HG03159 (cell line): Measurements from ENCODE around the gene CLEC16A.
A peak's percentile ranks its signal among the peaks of the same experiment; 100 is the strongest.

Experiments
- ATAC-seq: cut with Tn5 transposase; IDR thresholded peaks from one replicate; pipeline ENCODE4 v1.9.1; 2021; ENCODE audit warnings: mild to moderate bottlenecking, moderate library complexity; ENCODE audit not compliant: unreplicated experiment

The CLEC16A gene

DNA sequence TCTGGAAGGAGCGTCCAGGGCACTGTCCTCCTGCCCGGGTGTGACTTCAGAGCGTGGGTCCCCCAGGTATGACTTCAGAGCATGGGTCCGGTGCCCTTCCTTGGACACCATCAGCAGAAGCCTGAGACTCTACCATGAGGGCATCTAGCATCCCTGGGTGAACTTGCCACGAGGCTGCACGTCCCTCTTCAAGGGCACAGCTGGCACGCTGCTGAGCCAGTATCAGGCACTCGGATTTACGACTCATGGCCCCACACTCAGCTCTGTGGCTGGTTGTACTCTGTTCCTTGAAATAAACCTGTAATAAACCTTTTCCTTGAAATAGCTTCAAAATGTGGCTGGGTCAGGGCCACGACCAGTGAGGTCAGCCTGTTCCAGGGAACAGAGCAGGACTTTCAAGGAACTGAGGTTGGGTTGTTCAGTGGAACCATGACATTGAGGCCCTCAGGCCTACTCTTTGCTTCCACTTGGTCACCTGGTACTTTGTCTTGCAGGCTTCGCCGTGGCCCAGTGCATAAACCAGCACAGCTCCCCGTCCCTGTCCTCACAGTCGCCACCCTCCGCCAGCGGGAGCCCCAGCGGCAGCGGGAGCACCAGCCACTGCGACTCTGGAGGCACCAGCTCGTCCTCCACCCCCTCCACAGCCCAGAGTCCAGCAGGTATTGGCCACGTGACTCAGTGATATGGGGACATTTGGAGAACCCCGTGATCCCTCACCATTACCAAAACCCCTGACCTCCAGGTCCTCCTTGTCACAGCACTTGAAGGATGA is 221.7 kb downstream of the CLEC16A start:
- ATAC-seq, result no peak

- ATAC-seq, result no peak
Measured at GRCh38 chr16:11167581-11167980, 223.2 kb downstream of the CLEC16A start.

- ATAC-seq, result no peak
Measured at GRCh38 chr16:11168386-11169051, 224.2 kb downstream of the CLEC16A start.

DNA sequence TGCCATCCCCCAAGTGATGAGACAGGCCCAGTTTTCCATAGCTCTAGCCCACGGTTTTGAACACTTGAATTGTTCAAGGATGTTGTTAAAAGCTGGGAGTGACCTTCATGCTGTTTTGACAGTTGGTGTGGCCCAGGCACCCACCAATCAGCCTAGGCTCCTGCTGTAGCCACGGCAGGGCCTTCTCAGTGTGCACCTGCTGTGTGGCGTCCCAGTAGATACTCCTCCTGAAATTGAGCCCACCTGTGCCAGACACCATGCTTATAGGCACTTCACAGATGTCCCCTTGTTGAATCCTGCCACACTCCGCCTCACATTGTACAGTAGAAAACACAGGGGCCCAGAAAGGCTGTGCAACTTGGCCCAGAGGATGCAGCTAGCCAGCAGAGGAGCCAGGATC is 225.3 kb downstream of the CLEC16A start:
- no peak for ATAC-seq

DNA sequence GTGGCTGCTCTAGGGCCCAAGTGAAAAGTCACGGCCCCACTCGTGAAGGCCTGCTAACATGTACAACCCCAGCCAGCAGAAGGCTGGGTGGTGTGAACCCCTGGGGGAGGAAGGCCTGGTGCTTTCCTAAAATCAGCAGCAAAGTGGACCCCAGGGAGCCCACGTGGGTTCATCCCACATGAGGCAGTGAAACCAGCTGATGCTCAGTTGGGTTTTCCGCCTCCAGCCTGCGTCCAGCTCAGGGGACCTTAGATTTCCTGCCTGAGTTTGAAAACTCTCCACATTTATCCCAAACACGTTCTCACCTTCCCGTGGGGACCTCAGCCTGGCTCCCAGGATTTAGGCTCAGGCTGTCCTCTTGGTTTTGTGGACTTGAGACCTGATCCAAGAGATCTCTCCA is 225.8 kb downstream of the CLEC16A start:
- no peak for ATAC-seq

DNA sequence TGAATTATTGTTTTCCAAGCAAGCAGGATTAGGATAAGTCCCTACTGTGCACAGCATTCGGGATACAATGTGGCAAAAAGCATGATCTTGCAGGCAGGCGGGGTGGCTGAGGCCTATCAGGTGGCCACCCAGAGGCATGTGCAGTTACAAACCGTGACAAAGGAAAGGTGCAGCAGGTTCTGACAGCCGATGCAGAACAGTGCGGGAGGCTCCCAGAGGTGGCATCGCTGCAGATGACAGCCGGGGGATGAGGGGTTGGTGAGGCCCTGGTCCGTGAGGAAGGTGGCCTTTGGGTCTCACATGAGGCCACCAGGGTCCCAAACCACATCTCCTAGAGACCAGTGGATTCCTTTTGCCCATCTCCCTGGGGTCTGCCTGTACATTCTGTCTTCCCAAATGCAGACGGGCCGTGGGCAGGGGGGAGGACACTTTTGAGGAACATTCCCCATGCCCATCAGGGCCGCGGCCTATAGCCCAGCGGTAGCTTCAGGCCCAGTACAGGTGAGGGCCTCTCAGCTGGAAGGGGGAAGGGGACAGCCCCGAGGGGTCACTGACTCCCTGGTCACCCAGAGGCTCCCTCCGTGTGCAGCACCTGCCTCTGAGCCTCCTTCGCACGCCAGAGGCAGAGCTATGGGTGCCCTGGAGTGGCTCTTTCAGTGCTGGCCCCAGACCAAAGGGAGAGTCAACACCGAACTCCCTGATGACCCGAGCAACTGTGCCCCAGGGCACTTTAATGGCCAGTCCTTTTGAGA is 226.5 kb downstream of the CLEC16A start:
- ATAC-seq, result no peak

- no peak for ATAC-seq
Measured at GRCh38 chr16:11171448-11171709, 227.0 kb downstream of the CLEC16A start.

- ATAC-seq, result no peak
Measured at GRCh38 chr16:11171757-11172299, 227.5 kb downstream of the CLEC16A start.

DNA sequence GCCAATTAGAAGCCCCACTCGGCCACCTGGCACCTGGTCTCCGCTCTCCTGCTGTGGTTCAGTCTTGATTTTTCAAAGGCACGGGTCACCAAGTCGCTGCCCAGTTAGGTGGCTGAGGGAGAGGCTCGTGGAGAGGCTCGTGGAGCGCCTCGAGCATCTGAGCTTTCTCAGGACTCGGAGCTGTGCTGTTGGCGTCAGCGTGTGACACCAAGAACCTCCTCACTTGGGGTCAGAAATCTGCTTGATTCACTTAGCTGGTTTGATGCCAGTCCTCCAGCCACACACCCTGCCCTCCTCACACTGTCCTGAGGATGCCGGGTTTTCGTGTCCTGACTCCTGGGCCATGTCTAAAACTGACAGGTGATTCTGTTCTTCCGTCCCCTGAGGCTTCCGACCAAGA is 229.1 kb downstream of the CLEC16A start:
- ATAC-seq, result no peak

DNA sequence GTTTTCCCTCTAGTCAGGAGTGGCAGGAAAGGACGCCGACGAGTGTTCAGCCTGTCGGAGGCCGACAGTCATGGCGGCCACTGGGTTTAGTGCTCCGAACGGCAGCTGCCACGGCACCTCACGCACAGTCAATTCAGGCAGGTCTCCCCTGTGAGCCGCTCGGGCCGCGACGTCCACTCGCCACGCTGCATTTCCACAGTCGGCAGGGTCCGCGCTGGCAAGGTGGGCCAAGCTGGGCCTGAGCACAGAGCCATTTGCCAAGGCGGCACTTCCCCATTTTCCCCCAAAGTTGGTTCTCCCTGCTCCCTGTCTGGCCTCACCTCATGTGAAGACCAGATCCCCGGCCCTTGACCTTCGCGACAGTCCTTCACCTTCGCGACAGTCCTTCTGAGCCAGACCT is 229.8 kb downstream of the CLEC16A start:
- no peak for ATAC-seq

DNA sequence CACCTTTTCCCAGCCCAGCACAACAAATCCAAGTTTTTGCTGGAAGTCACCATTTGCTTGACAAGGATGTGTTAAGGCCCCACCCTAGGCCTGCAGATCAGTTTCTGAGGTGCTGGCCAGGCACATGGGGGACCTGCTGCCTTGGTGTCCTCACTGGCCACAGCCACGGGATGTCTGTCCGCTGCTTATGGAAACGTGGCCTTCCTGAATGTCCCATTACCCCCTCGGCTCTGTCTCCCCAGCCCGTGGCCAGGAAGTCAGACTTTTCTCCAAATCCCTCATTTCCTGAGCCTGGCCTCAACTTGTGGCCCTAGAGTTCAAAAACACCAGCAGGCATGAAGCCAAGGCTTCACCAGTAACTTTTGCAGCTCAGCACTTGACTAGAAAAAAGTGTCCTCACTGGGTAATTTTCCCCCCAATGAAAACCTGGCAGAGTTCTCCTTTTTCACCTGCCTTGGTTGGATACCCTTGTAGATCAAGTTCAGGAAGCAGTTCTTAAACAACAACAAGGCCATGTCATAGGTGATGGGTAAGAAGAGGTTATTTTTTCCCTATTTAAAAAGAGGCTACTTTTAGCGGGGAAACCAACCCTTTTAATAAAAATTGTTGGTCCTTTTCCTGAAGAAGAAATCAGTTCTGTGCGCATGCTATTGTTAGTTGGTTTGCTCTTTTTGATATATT is 230.9 kb downstream of the CLEC16A start:
- no peak for ATAC-seq

GRCh38 chr16:11175787-11176341 is 231.5 kb downstream of the CLEC16A start:
- ATAC-seq, result peak; percentile 55

GRCh38 chr16:11177578-11178160 is 233.3 kb downstream of the CLEC16A start:
- no peak for ATAC-seq

GRCh38 chr16:11178424-11178823 is 234.1 kb downstream of the CLEC16A start:
- no peak for ATAC-seq

GRCh38 chr16:11179574-11179973 is 235.2 kb downstream of the CLEC16A start:
- ATAC-seq, result no peak

- ATAC-seq, result no peak
Measured at GRCh38 chr16:11180489-11180888, 236.1 kb downstream of the CLEC16A start.

- ATAC-seq, result no peak
Measured at GRCh38 chr16:11181242-11181898, 237.0 kb downstream of the CLEC16A start.

GRCh38 chr16:11181899-11182279 is 237.5 kb downstream of the CLEC16A start:
- no peak for ATAC-seq

DNA sequence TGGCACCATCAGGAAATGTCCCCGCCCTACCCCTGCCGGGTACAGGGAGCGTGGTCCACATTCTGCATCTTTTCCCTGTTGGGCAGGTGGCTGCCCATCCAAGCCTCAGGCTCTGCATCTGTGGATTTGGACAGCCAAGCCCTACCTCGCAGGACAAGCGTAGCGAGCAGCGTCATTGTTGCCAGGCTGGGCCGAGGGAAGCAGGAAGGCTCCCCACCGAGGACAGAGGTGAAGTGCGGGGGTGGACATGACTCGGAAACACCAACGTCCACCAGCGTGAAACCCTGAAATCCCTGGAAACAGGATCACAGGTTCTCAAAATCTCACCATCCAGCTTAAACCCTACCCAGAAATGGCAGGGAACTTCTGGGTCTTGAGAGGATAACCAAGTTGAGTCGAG is 238.0 kb downstream of the CLEC16A start:
- no peak for ATAC-seq
